Sigmoid colon (tissue), 7 donors: ENCODE measurements around the gene CDNF. TPM values are rescaled to one million over a fixed set of nuclear protein-coding genes. Genes with fewer than 3 reads are reported as not detected.
"Not testable (repeated sequence)": the region's sequence is repeated elsewhere in the genome, so short reads cannot be mapped to it uniquely, and the experiment has no call there.

ENCODE experiments used
- DNase-seq: peaks from one replicate; pipeline ENCODE4 v3.0.0-alpha.2; 2019
- H3K27ac ChIP-seq, 4 donors: fragments of 200-600 bp; sonication (generic); one replicate each; pipeline ENCODE4 v1.5.1; 2016 to 2019; ENCODE audit warnings: mild to moderate bottlenecking in 1 of 4
- H3K27me3 ChIP-seq, 3 donors: fragments of 200-600 bp; sonication (generic); one replicate each; pipeline ENCODE4 v1.5.1; 2019; ENCODE audit warnings: mild to moderate bottlenecking in 1 of 3
- H3K36me3 ChIP-seq, 4 donors: fragments of 200-600 bp; sonication (generic); one replicate each; pipeline ENCODE4 v1.5.1; 2016 to 2019
- H3K4me1 ChIP-seq, 4 donors: fragments of 200-600 bp; sonication (generic); one replicate each; pipeline ENCODE4 v1.5.1; 2017 to 2019
- H3K4me3 ChIP-seq, 4 donors: fragments of 200-600 bp; sonication (generic); one replicate each; pipeline ENCODE4 v1.5.1; 2017 to 2019; ENCODE audit warnings: mild to moderate bottlenecking in 2 of 4, moderate library complexity in 1 of 4
- H3K9me3 ChIP-seq, 4 donors: fragments of 200-600 bp in 3 of 4; sonication (generic) in 3 of 4; one replicate each; pipeline versions ENCODE4 v1.5.1 to v1.6.1; 2013 to 2019
- CTCF ChIP-seq, 4 experiments: fragments of 450-650 bp in 3 of 4; fragments of 200-600 bp in 1 of 4; IDR thresholded peaks; one replicate each; pipeline ENCODE4 v1.5.1; 2016 to 2019; ENCODE audit warnings: antibody characterized with exemption in 4 of 4, mild to moderate bottlenecking in 3 of 4, moderate library complexity in 2 of 4
- EP300 ChIP-seq, 4 donors: sonication (generic); formaldehyde crosslinking; IDR thresholded peaks; one replicate each; pipeline ENCODE4 v1.6.1; 2017; ENCODE audit warnings: antibody characterized with exemption in 4 of 4
- POLR2A ChIP-seq, 2 donors: fragments of 450-650 bp; IDR thresholded peaks; one replicate each; pipeline ENCODE4 v1.6.1; 2016; ENCODE audit warnings: antibody characterized with exemption in 2 of 2, mild to moderate bottlenecking in 2 of 2, moderate library complexity in 2 of 2
- POLR2AphosphoS5 ChIP-seq, 4 donors: sonication (generic); formaldehyde crosslinking; IDR thresholded peaks; one replicate each; pipeline ENCODE4 v1.6.1; 2017; ENCODE audit warnings: antibody characterized with exemption in 4 of 4
- WGBS, 2 donors: extraction: QIAGEN DNeasy Blood & Tissue Kit; methylation state at CpG; one replicate each; pipeline ENCODE4 v1.1.7; 2013; 5-methylcytosine and 5-hydroxymethylcytosine counted together
- intact Hi-C: fragments of 100-400 bp; cut with DNase I; formaldehyde crosslinking; loops from one replicate; pipeline ENCODE4 v1.15.1; 2023
- polyA plus RNA-seq, 3 donors: library from polyadenylated mRNA; stranded (reverse); fragments of 200-250 nt; gene quantifications; one replicate each; pipeline ENCODE4 v1.2.3, GENCODE V29; 2013
- total RNA-seq, 4 donors: library from RNA; depleted of rRNA; stranded (reverse); fragments of >200 nt; gene quantifications; one replicate each; pipeline ENCODE4 v1.1.0, GENCODE V29; 2016
- donor health status: healthy with polysubstance abuse.
- donor health status: Bipolar disorder and iron deficiency.
- donor health status: healthy.

Gene CDNF
- total and polyA plus RNA-seq, 7 donors: 0.95 to 2.9 (median 1.8) TPM; not detected in 3

DNA sequence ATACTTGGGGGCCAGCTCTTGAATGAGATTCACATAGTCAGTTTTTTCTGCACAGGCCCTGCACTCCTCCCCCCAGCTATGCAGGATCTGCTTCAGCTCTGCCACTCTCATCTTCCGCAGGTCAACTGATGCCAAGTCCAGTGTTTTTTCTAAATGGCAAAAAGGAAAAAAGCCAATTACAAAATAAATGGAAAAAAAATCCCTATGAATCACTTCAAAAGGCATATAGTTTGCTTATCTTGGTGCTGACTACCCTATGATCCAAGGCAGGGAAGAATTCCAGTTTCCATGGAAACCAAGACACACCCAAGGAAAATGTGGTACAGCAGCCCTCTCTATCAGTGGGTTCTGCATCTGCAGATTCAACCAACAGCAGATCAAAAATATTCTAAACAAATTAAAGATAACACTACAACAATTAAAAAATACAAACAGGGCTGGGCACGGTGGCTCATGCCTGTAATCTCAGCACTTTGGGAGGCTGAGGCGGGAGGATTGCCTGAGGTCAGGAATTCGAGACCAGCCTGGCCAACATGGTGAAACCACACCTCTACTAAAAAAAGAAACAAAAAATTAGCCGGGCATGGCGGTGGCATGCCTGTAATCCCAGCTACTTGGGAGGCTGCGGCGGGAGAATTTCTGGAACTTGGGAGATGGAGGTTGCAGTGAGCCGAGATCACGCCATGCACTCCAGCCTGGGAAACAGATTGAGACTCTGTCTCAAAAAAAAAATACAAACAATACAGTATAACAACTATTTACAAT is 17.6 kb downstream of the CDNF start:
- Histone ChIP-seq H3K4me1 (peaks cover 0 to 6% (median 0%) of the 10 kb centered on the region in 4 donors), H3K4me3 (no peak overlapping the region), H3K27me3 (no peaks in the 10 kb centered on the region), H3K36me3 (no peaks in the 10 kb centered on the region), H3K9me3 (no peaks in the 10 kb centered on the region), H3K27ac (no peak overlapping the region)
- WGBS, 2 donors: 94 to 97% methylated on average over 10 of the region's 10 CpGs
- no peak for TF ChIP-seq EP300 (IDR thresholded peaks at IDR 0.05)
- no peak for TF ChIP-seq CTCF (IDR thresholded peaks at IDR 0.05)
- no peak for TF ChIP-seq POLR2A (IDR thresholded peaks at IDR 0.05)
- TF ChIP-seq POLR2AphosphoS5 (IDR thresholded peaks at IDR 0.05): no peak
- intact Hi-C loops: loop anchor here (5.0 kb wide), 2 partner anchors 218 to 283 kb away; no protein-coding TSS in a partner anchor
- no peak for DNase-seq

DNA sequence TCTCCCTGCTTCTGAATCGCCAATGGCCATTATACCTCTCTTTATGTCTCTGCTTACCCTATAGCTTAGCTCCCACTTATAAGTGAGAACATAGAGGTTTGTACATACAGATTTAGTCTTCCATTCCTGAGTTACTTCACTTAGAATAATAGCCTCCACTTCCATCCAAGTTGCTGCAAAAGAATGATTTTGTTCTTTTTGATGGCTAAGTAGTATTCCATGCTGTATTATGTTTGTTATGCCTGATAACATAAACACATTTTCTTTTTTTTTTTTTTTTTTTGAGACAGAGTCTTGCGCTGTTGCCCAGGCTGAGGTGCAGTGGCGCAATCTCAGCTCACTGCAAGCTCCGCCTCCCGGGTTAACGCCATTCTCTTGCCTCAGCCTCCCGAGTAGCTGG is 21.1 kb downstream of the CDNF start:
- intact Hi-C loops, H3K27me3 ChIP-seq, H3K27ac ChIP-seq, H3K36me3 ChIP-seq, H3K4me3 ChIP-seq, DNase-seq, H3K9me3 ChIP-seq, H3K4me1 ChIP-seq: not testable (repeated sequence)
- 95 to 98% methylated on average over 7 of the region's 7 CpGs for WGBS, 2 donors

GRCh38 chr10:14815681-14816080 is 22.2 kb downstream of the CDNF start:
- intact Hi-C loops: no loop called here
- 88 to 94% methylated on average over 6 of the region's 6 CpGs for WGBS, 2 donors
- H3K27me3 ChIP-seq: no peaks in the 10 kb centered on the region
- H3K27ac ChIP-seq: no peak overlapping the region
- H3K4me1 ChIP-seq: no peaks in the 10 kb centered on the region
- no peak overlapping the region for H3K4me3 ChIP-seq
- TF ChIP-seq EP300 (IDR thresholded peaks at IDR 0.05) (no peak), CTCF (IDR thresholded peaks at IDR 0.05) (no peak), POLR2A (IDR thresholded peaks at IDR 0.05) (no peak)
- H3K36me3 ChIP-seq: no peaks in the 10 kb centered on the region
- no peak for DNase-seq
- no peaks in the 10 kb centered on the region for H3K9me3 ChIP-seq

DNA sequence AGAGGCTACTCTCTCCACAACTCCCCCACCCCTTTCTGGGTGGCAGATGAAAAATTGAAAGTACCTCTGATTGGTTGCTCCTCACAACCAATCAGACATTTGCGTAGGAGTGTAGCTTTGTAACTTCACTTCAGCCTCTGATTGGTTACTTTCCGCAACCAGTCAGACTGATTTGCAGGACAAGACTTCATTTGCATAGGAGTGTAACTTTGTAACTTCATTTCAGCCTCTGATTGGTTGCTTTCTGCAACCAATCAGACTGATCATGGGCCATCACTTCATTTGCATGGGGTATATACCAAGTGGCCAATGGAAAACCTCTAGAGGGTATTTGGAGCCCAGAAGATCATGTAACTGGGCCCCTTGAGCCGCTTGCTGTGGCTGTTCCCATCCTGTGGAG is 25.6 kb downstream of the CDNF start:
- TF ChIP-seq POLR2AphosphoS5 (IDR thresholded peaks at IDR 0.05) (no peak), CTCF (IDR thresholded peaks at IDR 0.05) (no peak), POLR2A (IDR thresholded peaks at IDR 0.05) (no peak), EP300 (IDR thresholded peaks at IDR 0.05) (no peak)
- H3K4me3 ChIP-seq: no peak overlapping the region
- intact Hi-C loops: no loop called here
- H3K9me3 ChIP-seq: no peaks in the 10 kb centered on the region
- H3K27me3 ChIP-seq: no peaks in the 10 kb centered on the region
- no peak overlapping the region for H3K27ac ChIP-seq
- DNase-seq: no peak
- WGBS, 2 donors: 93 to 94% methylated on average over 3 of the region's 3 CpGs
- no peaks in the 10 kb centered on the region for H3K36me3 ChIP-seq
- H3K4me1 ChIP-seq: no peaks in the 10 kb centered on the region

- WGBS, 2 donors: 52 to 77% methylated on average over 9 of the region's 9 CpGs
- TF ChIP-seq POLR2AphosphoS5 (IDR thresholded peaks at IDR 0.05) (no peak), EP300 (IDR thresholded peaks at IDR 0.05) (no peak), CTCF (IDR thresholded peaks at IDR 0.05) (no peak), POLR2A (IDR thresholded peaks at IDR 0.05) (no peak)
- no peak overlapping the region for H3K27ac ChIP-seq
- no peaks in the 10 kb centered on the region for H3K36me3 ChIP-seq
- no peak for DNase-seq
- intact Hi-C loops: no loop called here
- no peak overlapping the region for H3K4me3 ChIP-seq
- no peaks in the 10 kb centered on the region for H3K27me3 ChIP-seq
- H3K9me3 ChIP-seq: no peaks in the 10 kb centered on the region
- H3K4me1 ChIP-seq: no peaks in the 10 kb centered on the region
These were observed 26.6 kb downstream of the CDNF start for GRCh38 chr10:14810969-14811953.
